ENCODE data around the gene BOLA2.
"Not testable (repeated sequence)": the region's sequence is repeated elsewhere in the genome, so short reads cannot be mapped to it uniquely, and the experiment has no call there.

DNA sequence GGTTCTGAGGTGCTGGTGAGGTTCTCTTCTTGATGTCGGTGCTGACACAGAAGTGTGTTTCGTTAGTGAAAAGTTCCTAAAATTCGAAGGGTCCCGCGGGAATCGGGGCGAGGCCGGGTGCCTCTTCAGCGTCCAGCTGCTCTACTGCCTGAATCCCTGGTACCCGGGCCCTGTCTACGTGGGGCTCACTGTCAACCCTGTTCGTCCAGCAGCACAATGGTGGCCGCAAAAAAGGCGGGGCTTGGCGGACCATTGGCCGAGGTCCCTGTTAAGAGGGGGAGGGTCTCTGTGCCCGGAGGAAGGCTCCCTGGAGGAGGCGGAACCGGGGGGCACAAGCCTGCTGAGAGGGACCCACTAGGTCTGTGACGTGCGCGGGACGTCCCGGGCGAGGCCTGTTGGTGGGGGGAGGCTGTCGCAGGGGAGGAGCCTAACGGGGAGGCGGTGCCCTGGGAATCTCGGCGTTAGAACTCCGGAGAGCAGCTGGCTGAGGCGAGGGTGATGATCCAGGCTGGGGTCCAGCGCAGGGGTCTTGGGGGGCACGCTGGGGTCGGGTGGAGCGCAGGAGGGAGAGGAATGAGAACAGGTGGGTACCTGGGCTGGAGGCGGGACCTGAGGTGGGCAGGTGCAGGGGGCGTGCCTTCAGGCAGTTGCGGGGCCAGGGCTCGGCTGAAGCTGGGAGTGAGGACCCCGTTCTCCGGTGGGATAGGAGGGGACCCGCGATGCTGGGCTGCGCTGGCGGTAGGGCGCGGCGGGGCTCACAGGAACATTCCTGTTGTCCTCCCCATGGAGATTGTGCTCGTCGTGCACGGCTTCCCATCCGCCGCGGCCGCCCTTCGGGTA is 12.1 kb upstream of the BOLA2 start:
- TF ChIP-seq CTCF, POLR2AphosphoS5, EP300, POLR2A (IDR thresholded peaks at IDR 0.05): not testable (repeated sequence)
